Myocyte (in vitro differentiated cells): ENCODE data around the gene MCOLN1. TPM values are rescaled to one million over a fixed set of nuclear protein-coding genes. Genes with fewer than 3 reads are reported as not detected.
"Not testable (repeated sequence)": the region's sequence is repeated elsewhere in the genome, so short reads cannot be mapped to it uniquely, and the experiment has no call there.

ENCODE experiments used
- DNase-seq: peaks from one replicate; pipeline ENCODE4 v3.0.0-alpha.2; 2012; ENCODE audit warnings: low read depth
- total RNA-seq: library from RNA; depleted of rRNA; stranded (reverse); fragments of >200 nt; gene quantifications from 2 replicates; pipeline ENCODE4 v1.2.3, GENCODE V29; 2014

MCOLN1 gene
- total RNA-seq, 1 donor from 2014 or later, result 9.2 TPM

DNA sequence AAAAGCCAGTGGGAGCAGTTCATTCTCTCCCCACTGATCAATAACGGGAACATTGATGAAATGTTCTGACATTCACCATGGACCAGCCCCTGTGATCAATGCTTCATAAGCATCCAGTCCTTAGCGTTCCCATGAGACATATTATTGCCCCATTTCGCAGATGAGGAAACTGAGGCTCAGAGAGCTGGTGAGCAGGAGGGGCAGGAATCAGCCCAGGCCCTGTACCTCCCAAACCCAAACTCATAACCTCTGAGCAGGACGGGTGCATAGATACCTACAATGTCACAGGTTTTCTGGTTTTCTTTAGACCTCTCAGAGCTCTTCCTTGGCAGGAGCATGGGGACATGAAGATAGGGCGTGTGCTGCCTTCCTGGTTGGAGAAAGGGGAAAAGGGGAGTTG is 2.1 kb downstream of the MCOLN1 start:
- no peak for DNase-seq

DNA sequence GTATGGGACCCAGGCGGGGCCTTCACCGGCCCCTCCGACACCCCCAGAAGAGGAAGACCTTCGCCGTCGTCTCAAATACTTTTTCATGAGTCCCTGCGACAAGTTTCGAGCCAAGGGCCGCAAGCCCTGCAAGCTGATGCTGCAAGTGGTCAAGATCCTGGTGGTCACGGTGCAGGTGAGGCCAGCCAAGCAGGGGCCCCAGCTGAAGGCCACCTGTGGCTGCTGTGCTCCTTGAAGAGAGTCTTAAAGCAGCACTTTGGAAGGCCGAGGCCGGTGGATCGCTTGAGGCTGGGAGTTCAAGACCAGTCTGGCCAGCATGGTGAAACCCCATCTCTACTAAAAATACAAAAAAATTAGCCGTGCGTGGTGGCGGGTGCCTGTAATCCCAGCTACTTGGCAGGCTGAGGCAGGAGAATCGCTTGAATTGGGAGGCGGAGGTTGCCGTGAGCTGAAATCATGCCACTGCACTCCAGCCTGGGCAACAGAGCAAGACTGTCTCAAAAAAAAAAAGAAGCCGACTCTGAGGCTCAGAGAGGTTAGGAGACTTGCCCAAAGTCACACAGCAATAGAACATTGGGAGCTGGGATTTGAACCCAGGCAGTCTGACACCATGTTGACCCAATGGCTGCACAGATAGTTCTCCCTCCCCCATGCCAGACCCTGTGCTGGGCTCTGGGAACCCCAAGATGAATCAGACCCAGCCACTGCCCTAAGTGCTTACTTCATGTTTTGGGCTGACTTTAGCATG is 2.7 kb downstream of the MCOLN1 start:
- DNase-seq, result no peak

DNA sequence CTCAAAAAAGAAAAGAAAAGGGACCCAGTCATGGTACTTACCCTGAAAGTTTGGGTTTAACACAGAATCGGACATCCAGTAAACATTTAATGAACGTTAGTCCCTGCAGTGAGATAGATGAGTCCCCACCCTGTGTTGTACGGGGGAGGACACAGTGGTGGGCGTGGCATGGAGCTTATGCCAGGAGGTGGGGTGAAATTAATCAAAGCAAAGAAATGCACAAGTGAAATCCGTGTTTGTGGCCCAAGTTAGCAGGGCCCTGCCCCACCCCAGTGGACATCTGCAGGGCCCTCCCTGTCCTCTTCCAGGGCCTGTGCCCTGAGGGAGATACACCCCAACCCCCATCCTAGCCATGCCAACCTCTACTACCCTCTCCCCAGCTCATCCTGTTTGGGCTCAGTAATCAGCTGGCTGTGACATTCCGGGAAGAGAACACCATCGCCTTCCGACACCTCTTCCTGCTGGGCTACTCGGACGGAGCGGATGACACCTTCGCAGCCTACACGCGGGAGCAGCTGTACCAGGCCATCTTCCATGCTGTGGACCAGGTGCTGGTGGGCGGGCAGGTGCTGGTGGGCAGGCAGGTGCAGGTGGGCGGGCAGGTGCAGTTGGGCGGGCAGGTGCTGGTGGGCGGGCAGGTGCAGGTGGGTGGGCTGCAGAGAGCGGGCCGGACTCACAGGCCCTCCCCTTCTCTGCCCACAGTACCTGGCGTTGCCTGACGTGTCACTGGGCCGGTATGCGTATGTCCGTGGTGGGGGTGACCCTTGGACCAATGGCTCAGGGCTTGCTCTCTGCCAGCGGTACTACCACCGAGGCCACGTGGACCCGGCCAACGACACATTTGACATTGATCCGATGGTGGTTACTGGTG is 3.9 kb downstream of the MCOLN1 start:
- DNase-seq, result no peak

DNA sequence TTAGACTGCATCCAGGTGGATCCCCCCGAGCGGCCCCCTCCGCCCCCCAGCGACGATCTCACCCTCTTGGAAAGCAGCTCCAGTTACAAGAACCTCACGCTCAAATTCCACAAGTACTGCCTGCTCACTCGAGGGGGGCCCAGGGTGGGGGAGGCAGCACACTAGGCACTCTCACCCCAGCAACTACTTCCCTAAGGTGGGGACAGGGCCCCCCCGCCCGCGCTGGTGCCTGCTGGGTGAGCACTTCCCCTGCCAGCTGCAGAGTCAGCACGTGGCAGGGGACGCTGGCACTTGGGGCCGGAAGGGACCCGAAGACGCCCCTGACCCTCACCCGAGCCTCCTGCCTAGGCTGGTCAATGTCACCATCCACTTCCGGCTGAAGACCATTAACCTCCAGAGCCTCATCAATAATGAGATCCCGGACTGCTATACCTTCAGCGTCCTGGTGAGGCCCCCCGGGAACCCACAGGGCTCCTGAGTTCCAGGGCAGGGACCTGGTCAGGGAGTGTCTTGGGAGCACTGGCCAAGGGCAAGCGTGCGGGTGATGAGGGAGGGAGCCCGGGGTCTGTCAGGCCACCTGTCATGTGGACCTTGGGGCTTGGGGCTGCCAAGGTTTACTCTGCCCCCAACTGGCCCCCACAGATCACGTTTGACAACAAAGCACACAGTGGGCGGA is 5.2 kb downstream of the MCOLN1 start:
- DNase-seq, result no peak

DNA sequence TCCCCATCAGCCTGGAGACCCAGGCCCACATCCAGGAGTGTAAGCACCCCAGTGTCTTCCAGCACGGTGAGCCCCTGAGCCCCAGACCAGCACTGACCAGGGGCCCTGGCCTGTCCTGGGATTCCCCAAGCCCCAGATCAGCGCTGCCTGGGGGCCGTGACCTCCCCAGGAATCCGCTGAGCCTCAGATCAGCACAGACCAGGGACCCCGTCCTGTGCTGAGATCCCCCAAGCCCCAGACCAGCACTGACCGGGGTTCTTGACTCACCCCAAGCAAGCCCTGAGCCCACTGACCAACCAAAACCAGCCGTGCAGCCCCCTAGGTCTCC is 5.7 kb downstream of the MCOLN1 start:
- DNase-seq, result no peak

DNA sequence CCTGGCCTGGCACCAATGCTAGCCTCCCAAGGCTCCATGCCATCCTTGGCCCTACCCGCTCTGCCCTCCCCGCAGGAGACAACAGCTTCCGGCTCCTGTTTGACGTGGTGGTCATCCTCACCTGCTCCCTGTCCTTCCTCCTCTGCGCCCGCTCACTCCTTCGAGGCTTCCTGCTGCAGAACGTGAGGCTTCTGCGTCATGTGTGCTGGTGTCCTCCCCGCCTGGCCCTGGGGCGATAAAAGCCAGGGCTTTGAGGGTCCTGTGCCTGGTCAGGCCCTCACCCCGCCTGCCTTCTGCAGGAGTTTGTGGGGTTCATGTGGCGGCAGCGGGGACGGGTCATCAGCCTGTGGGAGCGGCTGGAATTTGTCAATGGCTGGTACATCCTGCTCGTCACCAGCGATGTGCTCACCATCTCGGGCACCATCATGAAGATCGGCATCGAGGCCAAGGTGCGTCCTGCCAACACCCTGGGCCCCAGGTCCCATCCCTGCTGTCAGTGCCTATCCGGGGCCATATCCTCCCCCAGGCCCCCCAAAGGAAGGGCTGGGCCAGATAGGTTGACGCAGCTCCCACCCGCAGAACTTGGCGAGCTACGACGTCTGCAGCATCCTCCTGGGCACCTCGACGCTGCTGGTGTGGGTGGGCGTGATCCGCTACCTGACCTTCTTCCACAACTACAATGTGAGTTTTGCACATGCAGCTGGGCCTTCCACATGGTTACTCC is 6.3 kb downstream of the MCOLN1 start:
- DNase-seq, result no peak

DNA sequence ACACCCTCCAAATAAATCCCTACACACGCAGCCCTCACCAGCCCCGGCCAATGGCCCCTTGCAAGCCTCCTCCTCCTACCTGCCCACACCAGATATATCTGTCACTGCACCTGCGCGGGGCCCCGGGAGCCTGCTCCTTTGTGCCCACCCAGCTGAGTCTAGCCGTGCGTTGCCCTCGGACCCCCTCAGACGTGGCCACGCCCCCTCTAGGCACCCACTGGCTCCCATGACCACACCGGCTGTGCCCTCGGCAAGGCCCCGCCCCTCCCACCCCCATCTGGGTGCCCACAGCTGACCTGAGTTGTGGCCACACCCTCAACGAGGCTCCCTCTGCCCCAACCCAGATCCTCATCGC is 6.8 kb downstream of the MCOLN1 start:
- DNase-seq, result no peak

DNA sequence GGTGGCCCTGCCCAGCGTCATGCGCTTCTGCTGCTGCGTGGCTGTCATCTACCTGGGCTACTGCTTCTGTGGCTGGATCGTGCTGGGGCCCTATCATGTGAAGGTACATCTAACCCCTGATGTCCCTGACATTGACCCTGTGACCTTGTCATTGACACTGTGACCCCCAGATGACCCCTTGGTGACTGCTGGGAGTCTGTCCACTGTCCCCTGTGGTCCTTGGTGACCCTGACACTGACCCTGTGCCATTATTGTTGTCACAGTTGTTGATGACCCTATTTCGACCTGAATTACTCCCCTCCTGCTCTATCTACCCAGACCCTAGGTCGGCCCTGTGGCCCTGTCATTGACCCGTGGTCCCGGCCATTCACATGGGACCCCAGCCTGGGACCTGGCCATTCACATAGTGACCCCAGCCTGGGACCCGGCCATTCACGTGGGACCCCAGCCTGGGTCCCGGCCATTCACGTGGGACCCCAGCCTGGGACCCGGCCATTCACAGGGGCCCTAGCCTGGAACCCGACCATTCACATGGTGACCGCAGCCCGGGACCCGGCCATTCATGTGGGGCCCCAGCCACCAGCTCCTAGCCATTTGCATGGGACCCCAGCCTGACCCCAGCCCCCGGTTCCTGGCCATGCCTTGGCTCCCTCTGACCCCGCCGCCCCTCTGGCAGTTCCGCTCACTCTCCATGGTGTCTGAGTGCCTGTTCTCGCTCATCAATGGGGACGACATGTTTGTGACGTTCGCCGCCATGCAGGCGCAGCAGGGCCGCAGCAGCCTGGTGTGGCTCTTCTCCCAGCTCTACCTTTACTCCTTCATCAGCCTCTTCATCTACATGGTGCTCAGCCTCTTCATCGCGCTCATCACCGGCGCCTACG is 7.4 kb downstream of the MCOLN1 start:
- DNase-seq, result no peak

DNA sequence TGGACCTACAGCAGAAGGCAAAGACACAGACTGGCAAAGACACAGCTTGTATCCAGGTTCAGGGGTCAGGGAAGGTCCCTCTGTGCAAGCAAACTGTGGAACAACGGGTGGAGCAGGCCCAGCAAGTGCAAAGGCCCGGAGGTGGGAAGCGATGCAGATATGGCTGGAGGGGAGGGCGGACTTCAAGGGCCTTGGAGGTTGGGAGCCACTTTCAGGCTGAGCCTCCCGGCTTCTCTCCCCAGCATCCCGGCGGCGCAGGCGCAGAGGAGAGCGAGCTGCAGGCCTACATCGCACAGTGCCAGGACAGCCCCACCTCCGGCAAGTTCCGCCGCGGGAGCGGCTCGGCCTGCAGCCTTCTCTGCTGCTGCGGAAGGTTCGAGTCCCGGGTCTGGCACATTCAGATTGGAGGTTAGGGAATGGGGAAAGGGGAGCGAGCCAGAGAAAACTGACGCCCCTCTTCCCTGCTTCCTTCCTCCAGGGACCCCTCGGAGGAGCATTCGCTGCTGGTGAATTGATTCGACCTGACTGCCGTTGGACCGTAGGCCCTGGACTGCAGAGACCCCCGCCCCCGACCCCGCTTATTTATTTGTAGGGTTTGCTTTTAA is 11.0 kb downstream of the MCOLN1 start:
- DNase-seq, result peak; percentile 64

DNA sequence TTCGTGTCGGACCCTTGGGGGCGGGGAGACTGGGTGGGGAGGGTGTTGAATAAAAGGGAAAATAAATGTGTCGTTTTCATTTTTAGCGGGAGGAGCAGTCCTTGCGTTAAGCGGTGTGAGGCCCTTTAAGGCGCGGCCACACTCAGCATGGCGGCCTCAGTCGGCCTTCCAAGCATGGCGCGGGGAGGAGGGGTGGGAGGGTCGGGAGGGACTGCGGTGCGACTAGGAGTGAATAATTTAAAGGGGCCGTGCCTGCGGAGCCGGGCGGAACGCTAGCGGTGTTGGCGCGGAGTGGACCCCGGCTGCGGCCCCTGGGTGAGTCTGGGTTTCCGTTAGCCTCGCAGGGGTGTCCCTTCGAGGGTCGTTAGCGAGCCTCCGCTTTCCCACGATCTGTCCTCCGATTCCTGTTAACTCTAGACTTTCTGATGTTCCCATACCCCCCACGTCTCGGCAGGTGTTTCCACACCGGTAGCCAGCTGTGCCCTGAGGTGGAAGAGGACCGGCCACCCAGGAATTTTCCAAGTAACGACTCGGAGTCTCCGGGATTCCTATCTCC is 11.6 kb downstream of the MCOLN1 start:
- peak; percentile 91 for DNase-seq

DNA sequence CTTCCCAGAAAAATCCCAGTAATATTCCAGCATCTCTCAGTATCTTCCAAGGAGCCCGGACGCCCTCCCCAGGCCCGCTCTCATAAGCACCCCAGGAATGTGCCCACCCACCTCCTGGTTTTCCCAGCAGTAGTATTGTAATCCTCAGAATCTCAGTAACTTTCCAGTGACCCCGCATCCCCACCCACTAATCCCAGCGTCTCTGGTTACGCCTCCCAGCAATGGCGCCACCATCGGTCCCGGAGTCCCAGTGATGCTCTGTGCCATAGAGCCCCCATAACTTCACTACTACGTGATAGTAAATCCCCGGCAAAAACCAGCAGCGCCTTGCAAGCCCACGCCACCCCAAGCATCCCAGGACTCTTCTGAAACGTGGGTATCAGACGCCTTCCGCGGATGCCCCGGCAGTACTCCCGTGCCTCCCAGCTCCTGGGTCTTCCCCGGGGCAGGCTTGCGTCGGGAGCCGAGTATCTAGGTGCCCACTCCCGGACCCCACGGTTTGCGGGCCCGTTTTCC is 12.2 kb downstream of the MCOLN1 start:
- DNase-seq, result peak; percentile 87

DNA sequence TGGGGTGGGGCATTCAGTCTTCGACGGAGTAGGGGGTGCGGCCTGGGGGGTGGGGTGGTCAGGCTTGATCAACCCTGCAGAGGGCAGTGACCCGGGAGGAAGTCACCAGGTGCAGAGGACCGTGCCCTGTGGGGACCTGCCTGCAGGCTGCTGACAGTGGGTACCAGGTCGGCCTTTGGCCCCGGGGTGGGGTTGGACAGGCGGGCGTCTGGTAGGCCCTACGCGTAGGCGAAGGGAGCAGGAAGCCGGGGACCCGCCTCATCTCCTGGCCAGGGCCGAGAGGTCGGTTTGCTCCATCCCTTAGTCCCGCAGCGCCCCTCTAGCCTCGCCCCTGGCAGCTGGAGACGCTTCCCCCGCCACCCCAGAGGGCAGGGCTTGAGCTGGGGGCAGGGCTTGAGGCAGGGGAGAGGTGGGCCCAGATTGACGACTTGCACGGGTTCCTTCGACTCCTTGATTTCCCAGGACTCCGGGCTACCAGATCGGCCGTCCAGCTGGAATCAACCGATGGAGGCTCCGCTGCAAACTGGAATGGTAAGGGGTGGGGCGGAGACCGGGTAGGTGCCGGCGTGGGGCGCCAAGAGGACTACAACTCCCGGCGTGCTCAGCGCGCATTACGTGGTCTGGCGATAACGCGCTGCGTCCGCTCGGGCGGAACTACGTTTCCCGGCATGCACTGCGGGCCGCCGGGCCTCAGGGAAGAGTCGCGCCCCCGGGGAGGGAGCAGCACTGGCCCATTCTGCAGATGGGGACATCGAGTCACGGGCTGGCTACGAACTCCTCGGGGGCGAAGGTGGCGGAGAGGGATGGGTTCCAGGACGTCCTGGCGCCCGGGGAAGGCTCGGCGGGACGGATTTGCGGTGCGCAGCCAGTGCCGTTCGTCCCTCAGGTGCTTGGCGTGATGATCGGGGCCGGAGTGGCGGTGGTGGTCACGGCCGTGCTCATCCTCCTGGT is 12.9 kb downstream of the MCOLN1 start, which contains the start of gene PNPLA6:
PNPLA6 (plus strand) TSS at position 671 of the 951 bp plus-strand sequence; CDS start at position 743, 72 bp downstream.
- DNase-seq, result peak; percentile 94

DNA sequence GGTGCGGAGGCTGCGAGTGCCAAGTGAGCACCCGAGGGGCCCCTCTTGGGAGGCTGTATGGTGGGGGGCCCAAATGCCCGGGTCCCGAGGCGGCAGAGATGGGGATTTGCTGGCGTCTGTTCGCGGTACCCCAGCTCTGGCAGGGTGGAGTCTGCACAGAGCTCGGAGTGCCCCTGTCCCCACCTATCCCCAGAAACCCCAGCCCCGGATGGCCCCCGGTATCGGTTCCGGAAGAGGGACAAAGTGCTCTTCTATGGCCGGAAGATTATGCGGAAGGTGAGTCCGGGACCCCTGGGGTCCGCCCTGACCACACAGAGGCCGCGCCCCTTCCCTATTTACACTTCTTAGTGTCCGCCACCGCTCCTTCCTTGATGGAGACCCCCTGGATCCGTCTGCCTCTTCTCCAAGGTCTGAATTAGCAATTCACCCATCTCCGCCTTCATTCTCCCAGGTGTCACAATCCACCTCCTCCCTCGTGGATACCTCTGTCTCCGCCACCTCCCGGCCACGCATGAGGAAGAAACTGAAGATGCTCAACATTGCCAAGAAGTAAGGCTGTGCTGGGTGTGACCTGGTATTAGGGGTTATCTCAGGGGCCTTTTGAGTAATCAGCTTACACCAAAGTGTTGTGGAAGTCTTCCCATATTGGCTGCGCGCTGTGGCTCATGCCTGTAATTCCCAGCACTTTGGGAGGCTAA is 13.7 kb downstream of the MCOLN1 start:
- no peak for DNase-seq

DNA sequence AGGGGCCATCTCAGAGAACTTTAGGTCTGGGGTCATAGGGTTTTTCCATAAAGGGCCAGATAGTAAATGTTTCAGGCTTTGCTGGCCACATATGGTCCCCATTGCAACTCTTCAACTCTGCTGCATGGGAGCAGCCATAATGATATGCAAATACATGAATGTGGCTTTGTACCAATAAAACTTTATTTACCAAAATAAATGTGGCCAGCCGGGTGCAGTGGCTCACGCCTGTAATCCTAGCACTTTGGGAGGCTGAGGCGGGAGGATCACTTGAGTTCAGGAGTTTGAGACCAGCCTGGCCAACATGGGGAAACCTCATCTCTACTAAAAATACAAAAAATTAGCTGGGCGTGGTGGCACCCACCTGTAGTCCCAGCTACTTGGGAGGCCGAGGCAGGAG is 16.6 kb downstream of the MCOLN1 start:
- DNase-seq, result not testable (repeated sequence)

DNA sequence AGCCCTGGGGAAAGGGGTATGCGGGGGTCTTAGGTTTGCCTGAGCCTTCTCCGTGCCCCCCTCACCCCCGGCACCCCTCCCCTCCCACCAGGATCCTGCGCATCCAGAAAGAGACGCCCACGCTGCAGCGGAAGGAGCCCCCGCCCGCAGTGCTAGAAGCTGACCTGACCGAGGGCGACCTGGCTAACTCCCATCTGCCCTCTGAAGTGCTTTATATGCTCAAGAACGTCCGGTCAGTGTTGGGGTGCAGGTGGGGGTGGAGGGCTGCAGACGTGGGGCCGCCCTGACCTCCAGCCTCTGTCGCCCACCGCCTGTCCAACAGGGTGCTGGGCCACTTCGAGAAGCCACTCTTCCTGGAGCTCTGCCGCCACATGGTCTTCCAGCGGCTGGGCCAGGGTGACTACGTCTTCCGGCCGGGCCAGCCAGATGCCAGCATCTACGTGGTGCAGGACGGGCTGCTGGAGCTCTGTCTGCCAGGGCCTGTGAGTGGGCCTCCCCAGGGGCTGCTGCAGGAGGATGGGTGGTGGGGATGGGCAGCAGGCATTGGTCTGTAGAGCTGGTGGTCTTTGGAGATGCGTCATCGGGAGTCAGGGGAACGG is 17.5 kb downstream of the MCOLN1 start:
- no peak for DNase-seq

DNA sequence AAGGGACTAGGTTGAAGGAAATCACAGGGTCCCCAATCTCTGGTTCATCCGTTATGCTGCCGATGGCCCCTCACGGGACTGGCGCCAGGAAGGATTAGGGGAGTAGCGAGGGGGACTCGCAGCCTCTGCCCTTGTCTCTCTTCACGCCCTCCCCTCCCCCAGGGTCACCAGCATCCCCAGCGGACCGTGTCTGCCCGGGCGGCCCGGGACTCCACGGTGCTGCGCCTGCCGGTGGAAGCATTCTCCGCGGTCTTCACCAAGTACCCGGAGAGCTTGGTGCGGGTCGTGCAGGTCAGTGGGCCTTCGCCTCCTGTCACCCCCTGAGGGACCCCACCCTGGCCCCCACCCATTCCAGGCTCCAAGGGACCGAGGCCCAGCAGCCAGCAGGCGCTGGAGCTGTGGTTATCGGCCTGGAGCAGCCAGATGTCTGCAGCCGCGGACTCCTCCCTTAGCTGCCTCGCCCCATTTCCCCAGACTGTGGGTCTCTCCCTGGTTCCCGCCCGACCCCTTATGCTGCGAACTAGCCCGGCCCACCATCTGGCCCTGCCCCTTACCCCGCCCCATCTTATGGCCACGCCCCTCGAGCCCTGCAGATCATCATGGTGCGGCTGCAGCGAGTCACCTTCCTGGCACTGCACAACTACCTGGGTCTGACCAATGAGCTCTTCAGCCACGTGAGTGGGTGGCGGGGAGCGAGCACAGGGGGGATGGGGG is 18.5 kb downstream of the MCOLN1 start:
- DNase-seq, result no peak

DNA sequence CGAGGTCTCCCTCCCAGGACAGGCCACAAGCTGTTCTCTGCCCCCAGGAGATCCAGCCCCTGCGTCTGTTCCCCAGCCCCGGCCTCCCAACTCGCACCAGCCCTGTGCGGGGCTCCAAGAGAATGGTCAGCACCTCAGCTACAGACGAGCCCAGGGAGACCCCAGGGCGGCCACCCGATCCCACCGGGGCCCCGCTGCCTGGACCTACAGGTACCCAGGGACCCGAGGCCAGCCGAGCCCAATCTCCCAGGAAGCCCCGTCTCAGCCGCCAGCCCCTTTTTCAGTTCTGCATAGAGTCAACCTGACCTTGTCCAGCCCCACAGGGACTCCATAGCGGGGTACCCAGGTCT is 19.0 kb downstream of the MCOLN1 start:
- DNase-seq, result no peak
